WTC11 (cell line): ENCODE results near the gene BEND5. TPM values are rescaled to one million over a fixed set of nuclear protein-coding genes. Genes with fewer than 3 reads are reported as not detected.

Experiments used
- ATAC-seq: fragments of 200-7000 bp; cut with Tn5 transposase; 2 replicates; pipeline ENCODE4 v1.10.0; 2021; ENCODE audit warnings: mild to moderate bottlenecking, moderate library complexity
- CTCF ChIA-PET: fragments of 300-600 bp; sonication (Branson Sonifier 250); formaldehyde crosslinking; loops from one replicate; lab custom pipeline; 2021; ENCODE audit warnings: antibody characterized with exemption; lab: Charles Lee
- POLR2A ChIA-PET: fragments of 350-600 bp; sonication (Branson Sonifier 250); formaldehyde crosslinking; loops from one replicate; lab custom pipeline; 2021; ENCODE audit warnings: antibody characterized with exemption; lab: Charles Lee
- DNase-seq: peaks from one replicate; pipeline ENCODE4 v3.0.0; 2021; ENCODE audit warnings: low spot score
- H3K27ac Mint-ChIP-seq: 2 replicates; pipeline ENCODE4 v1.8.0; 2021; ENCODE audit warnings: mixed read lengths
- H3K27me3 Mint-ChIP-seq: 2 replicates; pipeline ENCODE4 v1.8.0; 2021; ENCODE audit warnings: low read depth, mild to moderate bottlenecking, moderate library complexity, mixed read lengths
- H3K36me3 Mint-ChIP-seq: 2 replicates; pipeline ENCODE4 v1.8.0; 2021; ENCODE audit warnings: mixed read lengths
- H3K4me1 Mint-ChIP-seq: 2 replicates; pipeline ENCODE4 v1.8.0; 2022; ENCODE audit warnings: mixed read lengths
- H3K4me3 Mint-ChIP-seq: 2 replicates; pipeline ENCODE4 v1.8.0; 2021; ENCODE audit warnings: mild to moderate bottlenecking, moderate library complexity, mixed read lengths
- H3K9me3 Mint-ChIP-seq: 2 replicates; pipeline ENCODE4 v1.8.0; 2021; ENCODE audit warnings: mixed read lengths
- ESRRA ChIP-seq: sonication (generic); formaldehyde crosslinking; IDR thresholded peaks from 2 replicates; pipeline ENCODE4 v1.8.1; 2022; ENCODE audit warnings: mild to moderate bottlenecking, missing genetic modification reagents, borderline replicate concordance
- ETV6 ChIP-seq: sonication (generic); formaldehyde crosslinking; IDR thresholded peaks from 2 replicates; pipeline ENCODE4 v1.8.1; 2022; ENCODE audit warnings: mild to moderate bottlenecking, missing genetic modification reagents
- NFYB ChIP-seq: sonication (generic); formaldehyde crosslinking; conservative IDR thresholded peaks from 2 replicates; pipeline ENCODE4 v1.8.0; 2022; ENCODE audit warnings: low read depth, missing genetic modification reagents
- NR2C2 ChIP-seq: sonication (generic); formaldehyde crosslinking; IDR thresholded peaks from 2 replicates; pipeline ENCODE4 v1.8.0; 2022; ENCODE audit warnings: mild to moderate bottlenecking, missing genetic modification reagents
- NR3C1 ChIP-seq: sonication (generic); formaldehyde crosslinking; conservative IDR thresholded peaks from 2 replicates; pipeline ENCODE4 v1.8.1; 2023; ENCODE audit warnings: low read depth, mild to moderate bottlenecking, missing genetic modification reagents
- OVOL2 ChIP-seq: fragments of 250-450 bp; sonication (Bioruptor Pico); IDR thresholded peaks from 2 replicates; pipeline ENCODE4 v1.9.0; 2021; ENCODE audit warnings: mild to moderate bottlenecking, borderline replicate concordance
- RELA ChIP-seq: sonication (generic); formaldehyde crosslinking; IDR thresholded peaks from 2 replicates; pipeline ENCODE4 v1.8.1; 2022; ENCODE audit warnings: missing genetic modification reagents, mild to moderate bottlenecking, borderline replicate concordance
- ZBTB21 ChIP-seq: sonication (generic); formaldehyde crosslinking; IDR thresholded peaks from 2 replicates; pipeline ENCODE4 v1.8.1; 2023; ENCODE audit warnings: mild to moderate bottlenecking, missing genetic modification reagents, borderline replicate concordance
- ZNF138 ChIP-seq: sonication (generic); formaldehyde crosslinking; conservative IDR thresholded peaks from 2 replicates; pipeline ENCODE4 v1.8.1; 2022; ENCODE audit warnings: mild to moderate bottlenecking, moderate library complexity, missing genetic modification reagents
- total RNA-seq: library from RNA; stranded (reverse); gene quantifications from 3 replicates; pipeline ENCODE4 v1.2.3, GENCODE V29; 2021
- TF ChIP-seq, protein P1 (sequence below): sonication (generic); formaldehyde crosslinking; IDR thresholded peaks from 2 replicates; pipeline ENCODE4 v1.8.1; 2022; ENCODE audit warnings: low read depth, missing genetic modification reagents, borderline replicate concordance
- TF ChIP-seq, protein P2 (sequence below): fragments of 250-450 bp; sonication (Bioruptor Pico); IDR thresholded peaks from 2 replicates; pipeline ENCODE4 v1.9.0; 2021; ENCODE audit warnings: mild to moderate bottlenecking
- TF ChIP-seq, protein P3 (sequence below): sonication (generic); formaldehyde crosslinking; IDR thresholded peaks from 2 replicates; pipeline ENCODE4 v1.8.1; 2023; ENCODE audit warnings: mild to moderate bottlenecking, missing genetic modification reagents
- TF ChIP-seq, protein P4 (sequence below): fragments of 250-450 bp; sonication (Bioruptor Pico); IDR thresholded peaks from 2 replicates; pipeline ENCODE4 v1.9.0; 2021; ENCODE audit warnings: moderate library complexity, mild to moderate bottlenecking, inconsistent platforms, borderline replicate concordance
- TF ChIP-seq, protein P5 (sequence below): sonication (generic); formaldehyde crosslinking; IDR thresholded peaks from 2 replicates; pipeline ENCODE4 v1.8.0; 2022; ENCODE audit warnings: missing genetic modification reagents
- TF ChIP-seq, protein P6 (sequence below): sonication (generic); formaldehyde crosslinking; IDR thresholded peaks from 2 replicates; pipeline ENCODE4 v1.8.0; 2023; ENCODE audit warnings: mild to moderate bottlenecking, missing genetic modification reagents
- TF ChIP-seq, protein P7 (sequence below): fragments of 250-450 bp; sonication (Bioruptor Pico); IDR thresholded peaks from 2 replicates; pipeline ENCODE4 v1.8.0; 2021; ENCODE audit warnings: mild to moderate bottlenecking
- TF ChIP-seq, protein P8 (sequence below): sonication (generic); formaldehyde crosslinking; IDR thresholded peaks from 2 replicates; pipeline ENCODE4 v1.8.0; 2022; ENCODE audit warnings: mild to moderate bottlenecking, missing genetic modification reagents

The BEND5 gene
- total RNA-seq, 1 experiment from 2014 or later, result 4.9 TPM

DNA sequence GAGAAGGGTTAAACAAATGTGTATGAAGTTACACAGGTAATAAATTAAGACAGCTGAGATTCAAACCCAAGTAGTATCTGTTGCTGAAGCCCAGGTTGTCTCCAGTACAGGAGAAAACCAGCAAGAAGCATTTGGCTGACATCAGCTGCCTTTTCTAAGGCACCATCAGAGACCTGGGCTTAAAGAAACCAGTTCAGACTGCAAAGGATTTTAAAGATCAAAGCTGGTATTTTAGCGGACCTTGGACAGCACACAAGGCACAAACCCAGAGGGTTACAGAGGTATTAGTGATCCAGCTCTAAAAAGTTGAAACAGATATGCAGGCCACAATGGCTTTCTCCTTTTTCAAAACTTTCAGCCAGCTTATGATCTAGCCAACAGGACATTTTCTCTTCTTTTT, 23.4 kb downstream of the BEND5 start:
- CTCF ChIA-PET, result no interaction called here

More for the DNA sequence above, 23.4 kb downstream of the BEND5 start:
- H3K36me3 Mint-ChIP-seq, result peaks cover 27% of the 10 kb centered on the region
- ATAC-seq, result no peak
- POLR2A ChIA-PET, result no interaction called here
- DNase-seq, result no peak
- no peak overlapping the region for H3K27ac Mint-ChIP-seq
- no peaks in the 10 kb centered on the region for H3K9me3 Mint-ChIP-seq
- TF ChIP-seq, protein P1, sequence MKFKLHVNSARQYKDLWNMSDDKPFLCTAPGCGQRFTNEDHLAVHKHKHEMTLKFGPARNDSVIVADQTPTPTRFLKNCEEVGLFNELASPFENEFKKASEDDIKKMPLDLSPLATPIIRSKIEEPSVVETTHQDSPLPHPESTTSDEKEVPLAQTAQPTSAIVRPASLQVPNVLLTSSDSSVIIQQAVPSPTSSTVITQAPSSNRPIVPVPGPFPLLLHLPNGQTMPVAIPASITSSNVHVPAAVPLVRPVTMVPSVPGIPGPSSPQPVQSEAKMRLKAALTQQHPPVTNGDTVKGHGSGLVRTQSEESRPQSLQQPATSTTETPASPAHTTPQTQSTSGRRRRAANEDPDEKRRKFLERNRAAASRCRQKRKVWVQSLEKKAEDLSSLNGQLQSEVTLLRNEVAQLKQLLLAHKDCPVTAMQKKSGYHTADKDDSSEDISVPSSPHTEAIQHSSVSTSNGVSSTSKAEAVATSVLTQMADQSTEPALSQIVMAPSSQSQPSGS, result no peak
- TF ChIP-seq, protein P2, sequence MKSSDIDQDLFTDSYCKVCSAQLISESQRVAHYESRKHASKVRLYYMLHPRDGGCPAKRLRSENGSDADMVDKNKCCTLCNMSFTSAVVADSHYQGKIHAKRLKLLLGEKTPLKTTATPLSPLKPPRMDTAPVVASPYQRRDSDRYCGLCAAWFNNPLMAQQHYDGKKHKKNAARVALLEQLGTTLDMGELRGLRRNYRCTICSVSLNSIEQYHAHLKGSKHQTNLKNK (CRISPR knock-in tag), result no peak
- TF ChIP-seq ZBTB21 (CRISPR knock-in tag) (no peak), NFYB (CRISPR knock-in tag) (no peak), OVOL2 (no peak), ETV6 (no peak), NR3C1 (CRISPR knock-in tag) (no peak), ESRRA (CRISPR knock-in tag) (no peak), NR2C2 (CRISPR knock-in tag) (no peak), ZNF138 (CRISPR knock-in tag) (no peak), RELA (CRISPR knock-in tag) (no peak)
- TF ChIP-seq, protein P3, sequence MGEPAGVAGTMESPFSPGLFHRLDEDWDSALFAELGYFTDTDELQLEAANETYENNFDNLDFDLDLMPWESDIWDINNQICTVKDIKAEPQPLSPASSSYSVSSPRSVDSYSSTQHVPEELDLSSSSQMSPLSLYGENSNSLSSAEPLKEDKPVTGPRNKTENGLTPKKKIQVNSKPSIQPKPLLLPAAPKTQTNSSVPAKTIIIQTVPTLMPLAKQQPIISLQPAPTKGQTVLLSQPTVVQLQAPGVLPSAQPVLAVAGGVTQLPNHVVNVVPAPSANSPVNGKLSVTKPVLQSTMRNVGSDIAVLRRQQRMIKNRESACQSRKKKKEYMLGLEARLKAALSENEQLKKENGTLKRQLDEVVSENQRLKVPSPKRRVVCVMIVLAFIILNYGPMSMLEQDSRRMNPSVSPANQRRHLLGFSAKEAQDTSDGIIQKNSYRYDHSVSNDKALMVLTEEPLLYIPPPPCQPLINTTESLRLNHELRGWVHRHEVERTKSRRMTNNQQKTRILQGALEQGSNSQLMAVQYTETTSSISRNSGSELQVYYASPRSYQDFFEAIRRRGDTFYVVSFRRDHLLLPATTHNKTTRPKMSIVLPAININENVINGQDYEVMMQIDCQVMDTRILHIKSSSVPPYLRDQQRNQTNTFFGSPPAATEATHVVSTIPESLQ (CRISPR knock-in tag), result no peak
- TF ChIP-seq, protein P4, sequence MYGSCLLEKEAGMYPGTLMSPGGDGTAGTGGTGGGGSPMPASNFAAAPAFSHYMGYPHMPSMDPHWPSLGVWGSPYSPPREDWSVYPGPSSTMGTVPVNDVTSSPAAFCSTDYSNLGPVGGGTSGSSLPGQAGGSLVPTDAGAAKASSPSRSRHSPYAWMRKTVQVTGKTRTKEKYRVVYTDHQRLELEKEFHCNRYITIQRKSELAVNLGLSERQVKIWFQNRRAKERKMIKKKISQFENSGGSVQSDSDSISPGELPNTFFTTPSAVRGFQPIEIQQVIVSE (CRISPR knock-in tag), result no peak
- TF ChIP-seq, protein P5, sequence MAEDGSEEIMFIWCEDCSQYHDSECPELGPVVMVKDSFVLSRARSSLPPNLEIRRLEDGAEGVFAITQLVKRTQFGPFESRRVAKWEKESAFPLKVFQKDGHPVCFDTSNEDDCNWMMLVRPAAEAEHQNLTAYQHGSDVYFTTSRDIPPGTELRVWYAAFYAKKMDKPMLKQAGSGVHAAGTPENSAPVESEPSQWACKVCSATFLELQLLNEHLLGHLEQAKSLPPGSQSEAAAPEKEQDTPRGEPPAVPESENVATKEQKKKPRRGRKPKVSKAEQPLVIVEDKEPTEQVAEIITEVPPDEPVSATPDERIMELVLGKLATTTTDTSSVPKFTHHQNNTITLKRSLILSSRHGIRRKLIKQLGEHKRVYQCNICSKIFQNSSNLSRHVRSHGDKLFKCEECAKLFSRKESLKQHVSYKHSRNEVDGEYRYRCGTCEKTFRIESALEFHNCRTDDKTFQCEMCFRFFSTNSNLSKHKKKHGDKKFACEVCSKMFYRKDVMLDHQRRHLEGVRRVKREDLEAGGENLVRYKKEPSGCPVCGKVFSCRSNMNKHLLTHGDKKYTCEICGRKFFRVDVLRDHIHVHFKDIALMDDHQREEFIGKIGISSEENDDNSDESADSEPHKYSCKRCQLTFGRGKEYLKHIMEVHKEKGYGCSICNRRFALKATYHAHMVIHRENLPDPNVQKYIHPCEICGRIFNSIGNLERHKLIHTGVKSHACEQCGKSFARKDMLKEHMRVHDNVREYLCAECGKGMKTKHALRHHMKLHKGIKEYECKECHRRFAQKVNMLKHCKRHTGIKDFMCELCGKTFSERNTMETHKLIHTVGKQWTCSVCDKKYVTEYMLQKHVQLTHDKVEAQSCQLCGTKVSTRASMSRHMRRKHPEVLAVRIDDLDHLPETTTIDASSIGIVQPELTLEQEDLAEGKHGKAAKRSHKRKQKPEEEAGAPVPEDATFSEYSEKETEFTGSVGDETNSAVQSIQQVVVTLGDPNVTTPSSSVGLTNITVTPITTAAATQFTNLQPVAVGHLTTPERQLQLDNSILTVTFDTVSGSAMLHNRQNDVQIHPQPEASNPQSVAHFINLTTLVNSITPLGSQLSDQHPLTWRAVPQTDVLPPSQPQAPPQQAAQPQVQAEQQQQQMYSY (CRISPR knock-in tag), result no peak
- TF ChIP-seq, protein P6, sequence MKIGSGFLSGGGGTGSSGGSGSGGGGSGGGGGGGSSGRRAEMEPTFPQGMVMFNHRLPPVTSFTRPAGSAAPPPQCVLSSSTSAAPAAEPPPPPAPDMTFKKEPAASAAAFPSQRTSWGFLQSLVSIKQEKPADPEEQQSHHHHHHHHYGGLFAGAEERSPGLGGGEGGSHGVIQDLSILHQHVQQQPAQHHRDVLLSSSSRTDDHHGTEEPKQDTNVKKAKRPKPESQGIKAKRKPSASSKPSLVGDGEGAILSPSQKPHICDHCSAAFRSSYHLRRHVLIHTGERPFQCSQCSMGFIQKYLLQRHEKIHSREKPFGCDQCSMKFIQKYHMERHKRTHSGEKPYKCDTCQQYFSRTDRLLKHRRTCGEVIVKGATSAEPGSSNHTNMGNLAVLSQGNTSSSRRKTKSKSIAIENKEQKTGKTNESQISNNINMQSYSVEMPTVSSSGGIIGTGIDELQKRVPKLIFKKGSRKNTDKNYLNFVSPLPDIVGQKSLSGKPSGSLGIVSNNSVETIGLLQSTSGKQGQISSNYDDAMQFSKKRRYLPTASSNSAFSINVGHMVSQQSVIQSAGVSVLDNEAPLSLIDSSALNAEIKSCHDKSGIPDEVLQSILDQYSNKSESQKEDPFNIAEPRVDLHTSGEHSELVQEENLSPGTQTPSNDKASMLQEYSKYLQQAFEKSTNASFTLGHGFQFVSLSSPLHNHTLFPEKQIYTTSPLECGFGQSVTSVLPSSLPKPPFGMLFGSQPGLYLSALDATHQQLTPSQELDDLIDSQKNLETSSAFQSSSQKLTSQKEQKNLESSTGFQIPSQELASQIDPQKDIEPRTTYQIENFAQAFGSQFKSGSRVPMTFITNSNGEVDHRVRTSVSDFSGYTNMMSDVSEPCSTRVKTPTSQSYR (CRISPR knock-in tag), result no peak
- TF ChIP-seq, protein P7, sequence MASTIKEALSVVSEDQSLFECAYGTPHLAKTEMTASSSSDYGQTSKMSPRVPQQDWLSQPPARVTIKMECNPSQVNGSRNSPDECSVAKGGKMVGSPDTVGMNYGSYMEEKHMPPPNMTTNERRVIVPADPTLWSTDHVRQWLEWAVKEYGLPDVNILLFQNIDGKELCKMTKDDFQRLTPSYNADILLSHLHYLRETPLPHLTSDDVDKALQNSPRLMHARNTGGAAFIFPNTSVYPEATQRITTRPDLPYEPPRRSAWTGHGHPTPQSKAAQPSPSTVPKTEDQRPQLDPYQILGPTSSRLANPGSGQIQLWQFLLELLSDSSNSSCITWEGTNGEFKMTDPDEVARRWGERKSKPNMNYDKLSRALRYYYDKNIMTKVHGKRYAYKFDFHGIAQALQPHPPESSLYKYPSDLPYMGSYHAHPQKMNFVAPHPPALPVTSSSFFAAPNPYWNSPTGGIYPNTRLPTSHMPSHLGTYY, result no peak
- TF ChIP-seq, protein P8, sequence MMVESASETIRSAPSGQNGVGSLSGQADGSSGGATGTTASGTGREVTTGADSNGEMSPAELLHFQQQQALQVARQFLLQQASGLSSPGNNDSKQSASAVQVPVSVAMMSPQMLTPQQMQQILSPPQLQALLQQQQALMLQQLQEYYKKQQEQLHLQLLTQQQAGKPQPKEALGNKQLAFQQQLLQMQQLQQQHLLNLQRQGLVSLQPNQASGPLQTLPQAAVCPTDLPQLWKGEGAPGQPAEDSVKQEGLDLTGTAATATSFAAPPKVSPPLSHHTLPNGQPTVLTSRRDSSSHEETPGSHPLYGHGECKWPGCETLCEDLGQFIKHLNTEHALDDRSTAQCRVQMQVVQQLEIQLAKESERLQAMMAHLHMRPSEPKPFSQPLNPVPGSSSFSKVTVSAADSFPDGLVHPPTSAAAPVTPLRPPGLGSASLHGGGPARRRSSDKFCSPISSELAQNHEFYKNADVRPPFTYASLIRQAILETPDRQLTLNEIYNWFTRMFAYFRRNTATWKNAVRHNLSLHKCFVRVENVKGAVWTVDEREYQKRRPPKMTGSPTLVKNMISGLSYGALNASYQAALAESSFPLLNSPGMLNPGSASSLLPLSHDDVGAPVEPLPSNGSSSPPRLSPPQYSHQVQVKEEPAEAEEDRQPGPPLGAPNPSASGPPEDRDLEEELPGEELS (CRISPR knock-in tag), result no peak
- TF ChIP-seq, all 79 proteins: peak for 0
- peaks cover 3% of the 10 kb centered on the region; the same call in 1 of the 2 replicates for H3K4me1 Mint-ChIP-seq
- no peak overlapping the region for H3K4me3 Mint-ChIP-seq
- no peaks in the 10 kb centered on the region for H3K27me3 Mint-ChIP-seq
